IPS-18a (cell line): ENCODE results near the gene GPR107.
"Not testable (repeated sequence)": the region's sequence is repeated elsewhere in the genome, so short reads cannot be mapped to it uniquely, and the experiment has no call there.

Experiments used
- H3K27ac ChIP-seq: one replicate; pipeline ENCODE4 v1.5.1; 2013; ENCODE audit warnings: low read length
- H3K27me3 ChIP-seq: one replicate; pipeline ENCODE4 v1.6.1; 2013; ENCODE audit warnings: mild to moderate bottlenecking, low read length; ENCODE audit not compliant: control insufficient read depth, insufficient read depth
- H3K36me3 ChIP-seq: one replicate; pipeline ENCODE4 v1.6.1; 2013; ENCODE audit warnings: low read depth, low read length; ENCODE audit not compliant: control insufficient read depth
- H3K4me1 ChIP-seq: one replicate; pipeline ENCODE4 v1.6.1; 2013; ENCODE audit warnings: low read depth, low read length; ENCODE audit not compliant: control insufficient read depth
- H3K4me3 ChIP-seq: one replicate; pipeline ENCODE4 v1.5.1; 2013; ENCODE audit warnings: low read length
- H3K9ac ChIP-seq: one replicate; pipeline ENCODE4 v1.6.1; 2013; ENCODE audit warnings: mild to moderate bottlenecking, low read length, moderate library complexity
- H3K9me3 ChIP-seq: one replicate; pipeline ENCODE4 v1.6.1; 2013; ENCODE audit warnings: low read depth, low read length; ENCODE audit not compliant: control insufficient read depth

Gene GPR107

GRCh38 chr9:130053504-130054324 is at the start of gene GPR107:
Gene GPR107, plus strand, starts transcription at chr9:130053906. Its CDS starts 27 bp downstream, at chr9:130053933.
- Histone ChIP-seq H3K27me3 (no peaks in the 10 kb centered on the region), H3K9ac (peak within 1 kb of the TSS; percentile 82), H3K9me3 (no peaks in the 10 kb centered on the region), H3K36me3 (no peaks in the 10 kb centered on the region), H3K4me1 (peaks cover 9% of the 10 kb centered on the region), H3K4me3 (peak within 1 kb of the TSS; percentile 77), H3K27ac (peak within 1 kb of the TSS; percentile 77)

GRCh38 chr9:130003943-130004552 is 49.7 kb upstream of the GPR107 start:
- Histone ChIP-seq H3K9me3 (no peaks in the 10 kb centered on the region), H3K27me3 (no peaks in the 10 kb centered on the region), H3K27ac (no peak overlapping the region), H3K9ac (no peak overlapping the region), H3K4me3 (no peak overlapping the region), H3K36me3 (no peaks in the 10 kb centered on the region), H3K4me1 (no peaks in the 10 kb centered on the region)

GRCh38 chr9:130006952-130007351 is 46.8 kb upstream of the GPR107 start:
- not testable (repeated sequence) for H3K9me3 ChIP-seq, H3K9ac ChIP-seq, H3K27ac ChIP-seq, H3K4me1 ChIP-seq, H3K27me3 ChIP-seq, H3K4me3 ChIP-seq, H3K36me3 ChIP-seq

- Histone ChIP-seq H3K36me3 (no peaks in the 10 kb centered on the region), H3K4me3 (no peak overlapping the region), H3K27me3 (no peaks in the 10 kb centered on the region), H3K27ac (no peak overlapping the region), H3K4me1 (no peaks in the 10 kb centered on the region), H3K9ac (no peak overlapping the region), H3K9me3 (no peaks in the 10 kb centered on the region)
Measured at GRCh38 chr9:130008538-130008937, 45.2 kb upstream of the GPR107 start.

- not testable (repeated sequence) for H3K4me3 ChIP-seq, H3K9ac ChIP-seq, H3K27me3 ChIP-seq, H3K27ac ChIP-seq, H3K36me3 ChIP-seq, H3K4me1 ChIP-seq, H3K9me3 ChIP-seq
Measured at GRCh38 chr9:130009546-130009945, 44.2 kb upstream of the GPR107 start.

- H3K36me3 ChIP-seq, result no peaks in the 10 kb centered on the region
- no peak overlapping the region for H3K27ac ChIP-seq
- no peak overlapping the region for H3K4me3 ChIP-seq
- no peaks in the 10 kb centered on the region for H3K9me3 ChIP-seq
- H3K9ac ChIP-seq, result no peak overlapping the region
- H3K4me1 ChIP-seq, result no peaks in the 10 kb centered on the region
- H3K27me3 ChIP-seq, result no peaks in the 10 kb centered on the region
Measured at GRCh38 chr9:130010151-130010988, 43.3 kb upstream of the GPR107 start.

- H3K4me3 ChIP-seq, result no peak overlapping the region
- no peak overlapping the region for H3K9ac ChIP-seq
- no peak overlapping the region for H3K27ac ChIP-seq
- H3K9me3 ChIP-seq, result no peaks in the 10 kb centered on the region
- no peaks in the 10 kb centered on the region for H3K4me1 ChIP-seq
- H3K27me3 ChIP-seq, result no peaks in the 10 kb centered on the region
- H3K36me3 ChIP-seq, result no peaks in the 10 kb centered on the region
Measured at GRCh38 chr9:130013326-130013725, 40.4 kb upstream of the GPR107 start.

GRCh38 chr9:130015353-130016019 is 38.2 kb upstream of the GPR107 start:
- no peaks in the 10 kb centered on the region for H3K4me1 ChIP-seq
- H3K36me3 ChIP-seq, result no peaks in the 10 kb centered on the region
- no peaks in the 10 kb centered on the region for H3K27me3 ChIP-seq
- no peak overlapping the region for H3K4me3 ChIP-seq
- H3K9ac ChIP-seq, result no peak overlapping the region
- H3K9me3 ChIP-seq, result no peaks in the 10 kb centered on the region
- H3K27ac ChIP-seq, result no peak overlapping the region

- no peaks in the 10 kb centered on the region for H3K27me3 ChIP-seq
- no peak overlapping the region for H3K9ac ChIP-seq
- H3K4me3 ChIP-seq, result no peak overlapping the region
- no peaks in the 10 kb centered on the region for H3K36me3 ChIP-seq
- no peaks in the 10 kb centered on the region for H3K4me1 ChIP-seq
- H3K27ac ChIP-seq, result no peak overlapping the region
- no peaks in the 10 kb centered on the region for H3K9me3 ChIP-seq
Measured at GRCh38 chr9:130017076-130017475, 36.6 kb upstream of the GPR107 start.

- H3K9me3 ChIP-seq, H3K9ac ChIP-seq, H3K27me3 ChIP-seq, H3K4me1 ChIP-seq, H3K36me3 ChIP-seq, H3K4me3 ChIP-seq, H3K27ac ChIP-seq: not testable (repeated sequence)
Measured at GRCh38 chr9:130017510-130017909, 36.2 kb upstream of the GPR107 start.

GRCh38 chr9:130018265-130018664 is 35.4 kb upstream of the GPR107 start:
- Histone ChIP-seq H3K9ac (no peak overlapping the region), H3K4me3 (no peak overlapping the region), H3K9me3 (no peaks in the 10 kb centered on the region), H3K27ac (no peak overlapping the region), H3K4me1 (no peaks in the 10 kb centered on the region), H3K27me3 (no peaks in the 10 kb centered on the region), H3K36me3 (no peaks in the 10 kb centered on the region)
